Esophagus squamous epithelium (tissue), 4 donors: Measurements from ENCODE around the gene PRSS27.

ENCODE experiments used
- CTCF ChIP-seq, 6 experiments: fragments of 450-650 bp in 4 of 6; fragments of 200-600 bp in 2 of 6; sonication (generic) in 2 of 6; IDR thresholded peaks; one replicate each; pipeline ENCODE4 v1.5.1; 2016 to 2019; ENCODE audit warnings: antibody characterized with exemption in 6 of 6, mild to moderate bottlenecking in 4 of 6, moderate library complexity in 4 of 6
- POLR2A ChIP-seq, 4 donors: fragments of 450-650 bp; IDR thresholded peaks; one replicate each; pipeline ENCODE4 v1.6.1; 2017; ENCODE audit warnings: antibody characterized with exemption in 4 of 4, mild to moderate bottlenecking in 4 of 4, moderate library complexity in 3 of 4

- TF ChIP-seq CTCF (IDR thresholded peaks at IDR 0.05) (no peak), POLR2A (IDR thresholded peaks at IDR 0.05) (no peak)
These were observed 42.7 kb upstream of the PRSS27 start for GRCh38 chr16:2762711-2763110.
